OCI-LY7 (cell line): Measurements from ENCODE around the gene STK38L. TPM values are rescaled to one million over a fixed set of nuclear protein-coding genes. Genes with fewer than 3 reads are reported as not detected.

ENCODE experiments used
- BruUV-seq: library from RNA; stranded (reverse); fragments of 400-500 nt; replicated peaks from 2 replicates; lab custom pipeline; 2021; lab: Mats Ljungman, UMichigan
- CTCF ChIA-PET: fragments of 300-600 bp; sonication (Branson Sonifier 250); formaldehyde crosslinking; loops from one replicate; lab custom pipeline; 2022; ENCODE audit warnings: antibody characterized with exemption; ENCODE audit not compliant: unreplicated experiment; lab: Charles Lee
- POLR2A ChIA-PET: fragments of 300-600 bp; sonication (Branson Sonifier 250); formaldehyde crosslinking; loops from one replicate; lab custom pipeline; 2022; ENCODE audit warnings: antibody characterized with exemption; lab: Charles Lee
- DNase-seq: peaks from one replicate; pipeline ENCODE4 v3.0.0-alpha.2; 2015; ENCODE audit warnings: low spot score
- H2AFZ ChIP-seq: fragments of 200-600 bp; sonication (generic), shearing (Covaris generic); 2 replicates; pipeline ENCODE4 v1.6.1; 2014; ENCODE audit warnings: mild to moderate bottlenecking, antibody characterized with exemption, low read length, moderate library complexity
- H3K27ac ChIP-seq: fragments of 200-600 bp; sonication (generic); 2 replicates; pipeline ENCODE4 v1.5.1; 2014; ENCODE audit warnings: mixed run types, low read depth, mild to moderate bottlenecking, moderate library complexity, low read length, inconsistent platforms; ENCODE audit not compliant: poor library complexity, severe bottlenecking
- H3K36me3 ChIP-seq: fragments of 200-600 bp; sonication (generic); 2 replicates; pipeline ENCODE4 v1.6.1; 2014; ENCODE audit warnings: mild to moderate bottlenecking, antibody characterized with exemption, low read length, moderate library complexity, mixed read lengths; ENCODE audit not compliant: insufficient read depth
- H3K4me1 ChIP-seq: fragments of 200-600 bp; sonication (generic); 2 replicates; pipeline ENCODE4 v1.5.1; 2014; ENCODE audit warnings: mild to moderate bottlenecking, low read length; ENCODE audit not compliant: insufficient read depth, poor library complexity, severe bottlenecking
- H3K4me2 ChIP-seq: fragments of 200-600 bp; sonication (generic); 2 replicates; pipeline ENCODE4 v1.6.1; 2014; ENCODE audit warnings: mild to moderate bottlenecking, low read length
- H3K4me3 ChIP-seq: fragments of 200-600 bp; sonication (generic); 2 replicates; pipeline ENCODE4 v1.5.1; 2014; ENCODE audit warnings: mild to moderate bottlenecking, low read depth, low read length; ENCODE audit not compliant: poor library complexity, severe bottlenecking
- H3K79me2 ChIP-seq: fragments of 200-600 bp; sonication (generic); 2 replicates; pipeline ENCODE4 v1.6.1; 2016; ENCODE audit warnings: low read depth, mild to moderate bottlenecking, low read length, moderate library complexity, mixed read lengths; ENCODE audit not compliant: insufficient read depth
- H3K9me2 ChIP-seq: fragments of 200-600 bp; sonication (generic); 2 replicates; pipeline ENCODE4 v1.6.1; 2016; ENCODE audit warnings: mild to moderate bottlenecking, low read length, mixed read lengths; ENCODE audit not compliant: insufficient read depth
- H3K9me3 ChIP-seq: fragments of 200-600 bp; sonication (generic); 2 replicates; pipeline ENCODE4 v1.6.1; 2014; ENCODE audit warnings: mild to moderate bottlenecking, mixed run types, low read length, mixed read lengths
- H4K20me1 ChIP-seq: fragments of 200-600 bp; sonication (generic); 2 replicates; pipeline ENCODE4 v1.6.1; 2014; ENCODE audit warnings: mild to moderate bottlenecking, antibody characterized with exemption, low read length, moderate library complexity, mixed read lengths; ENCODE audit not compliant: insufficient read depth
- EZH2phosphoT487 ChIP-seq: fragments of 200-600 bp; sonication (generic); IDR thresholded peaks from 2 replicates; pipeline ENCODE4 v1.6.1; 2018; ENCODE audit warnings: low read depth, borderline replicate concordance, mild to moderate bottlenecking, mixed run types, antibody characterized with exemption, low read length, moderate library complexity, mixed read lengths
- intact Hi-C: fragments of 100-400 bp; cut with micrococcal nuclease; formaldehyde crosslinking; loops from one replicate; pipeline ENCODE4 v1.10.0; 2022; ENCODE audit not compliant: unreplicated experiment
- total RNA-seq, 2 experiments: library from RNA; depleted of rRNA in 1 of 2; stranded (reverse); fragments of >200 nt in 1 of 2; shearing (Covaris generic) in 1 of 2; gene quantifications; 2 replicates each; pipeline ENCODE4 v1.2.3, GENCODE V29; 2014 to 2022
- TF ChIP-seq, protein P1 (sequence below): fragments of 200-600 bp; sonication (generic); conservative IDR thresholded peaks from 2 replicates; pipeline ENCODE4 v1.5.1; 2014; ENCODE audit warnings: mild to moderate bottlenecking, antibody characterized with exemption, low read length, moderate library complexity, mixed read lengths

Gene STK38L
- total RNA-seq, 2 experiments from 2014 or later = 15.2 to 29.9 TPM

DNA sequence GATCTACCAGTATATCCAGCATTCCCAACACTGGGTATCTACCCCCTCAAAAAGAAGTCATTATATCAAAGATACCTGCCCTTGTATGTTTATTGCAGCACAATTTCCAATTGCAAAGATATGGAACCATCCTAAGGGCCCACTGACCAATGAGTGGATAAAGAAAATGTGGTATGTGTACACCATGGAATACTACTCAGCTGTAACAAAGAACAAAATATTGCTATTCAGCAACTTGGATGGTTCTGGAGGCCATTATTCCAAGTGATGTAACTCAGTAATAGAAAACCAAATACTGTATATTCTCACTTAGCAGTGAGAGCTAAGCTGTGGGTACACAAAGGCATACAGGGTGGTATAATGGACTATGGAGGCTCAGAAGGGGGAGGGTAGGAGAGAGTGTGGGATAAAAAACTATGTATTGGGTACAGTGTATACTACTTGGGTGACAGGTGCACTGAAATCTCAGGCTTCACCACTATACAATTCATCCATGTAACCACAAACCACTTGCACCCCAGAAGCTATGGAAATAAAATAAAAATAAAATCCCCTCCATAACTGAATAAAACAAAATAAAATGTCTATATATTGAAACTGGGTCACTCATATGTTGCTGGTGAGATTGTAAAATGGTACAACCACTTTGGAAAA, 34.7 kb upstream of the STK38L start:
- Histone ChIP-seq H3K79me2 (no peaks in the 10 kb centered on the region), H3K36me3 (no peaks in the 10 kb centered on the region), H2AFZ (no peak overlapping the region), H3K27ac (no peak overlapping the region), H3K4me1 (no peaks in the 10 kb centered on the region), H3K4me3 (no peak overlapping the region), H3K4me2 (no peak overlapping the region), H4K20me1 (no peaks in the 10 kb centered on the region), H3K9me3 (no peaks in the 10 kb centered on the region), H3K9me2 (no peaks in the 10 kb centered on the region)
- CTCF ChIA-PET = no interaction called here
- TF ChIP-seq, protein P1, sequence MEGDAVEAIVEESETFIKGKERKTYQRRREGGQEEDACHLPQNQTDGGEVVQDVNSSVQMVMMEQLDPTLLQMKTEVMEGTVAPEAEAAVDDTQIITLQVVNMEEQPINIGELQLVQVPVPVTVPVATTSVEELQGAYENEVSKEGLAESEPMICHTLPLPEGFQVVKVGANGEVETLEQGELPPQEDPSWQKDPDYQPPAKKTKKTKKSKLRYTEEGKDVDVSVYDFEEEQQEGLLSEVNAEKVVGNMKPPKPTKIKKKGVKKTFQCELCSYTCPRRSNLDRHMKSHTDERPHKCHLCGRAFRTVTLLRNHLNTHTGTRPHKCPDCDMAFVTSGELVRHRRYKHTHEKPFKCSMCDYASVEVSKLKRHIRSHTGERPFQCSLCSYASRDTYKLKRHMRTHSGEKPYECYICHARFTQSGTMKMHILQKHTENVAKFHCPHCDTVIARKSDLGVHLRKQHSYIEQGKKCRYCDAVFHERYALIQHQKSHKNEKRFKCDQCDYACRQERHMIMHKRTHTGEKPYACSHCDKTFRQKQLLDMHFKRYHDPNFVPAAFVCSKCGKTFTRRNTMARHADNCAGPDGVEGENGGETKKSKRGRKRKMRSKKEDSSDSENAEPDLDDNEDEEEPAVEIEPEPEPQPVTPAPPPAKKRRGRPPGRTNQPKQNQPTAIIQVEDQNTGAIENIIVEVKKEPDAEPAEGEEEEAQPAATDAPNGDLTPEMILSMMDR = no peak
- no peak for TF ChIP-seq EZH2phosphoT487
- DNase-seq = no peak
- no TSS peak for BruUV-seq
- POLR2A ChIA-PET = interaction anchor here (1.0 kb wide), 1 partner anchor 86 kb away, joined by 3 read pairs; no protein-coding TSS in a partner anchor
- intact Hi-C loops = no loop called here

GRCh38 chr12:27210187-27210586, 33.9 kb upstream of the STK38L start:
- Histone ChIP-seq H4K20me1 (no peaks in the 10 kb centered on the region), H3K4me3 (no peak overlapping the region), H3K27ac (no peak overlapping the region), H2AFZ (no peak overlapping the region), H3K36me3 (no peaks in the 10 kb centered on the region), H3K4me1 (no peaks in the 10 kb centered on the region), H3K79me2 (no peaks in the 10 kb centered on the region), H3K9me2 (no peaks in the 10 kb centered on the region), H3K4me2 (no peak overlapping the region), H3K9me3 (no peaks in the 10 kb centered on the region)
- ChIA-PET POLR2A (interaction anchor here (0.7 to 1.0 kb wide), 2 partner anchors 85 to 143 kb away, joined by 3 read pairs; no protein-coding TSS in a partner anchor), CTCF (no interaction called here)
- no TSS peak for BruUV-seq
- no peak for DNase-seq
- intact Hi-C loops = no loop called here
- TF ChIP-seq, protein P1 = no peak
- TF ChIP-seq EZH2phosphoT487 = no peak

DNA sequence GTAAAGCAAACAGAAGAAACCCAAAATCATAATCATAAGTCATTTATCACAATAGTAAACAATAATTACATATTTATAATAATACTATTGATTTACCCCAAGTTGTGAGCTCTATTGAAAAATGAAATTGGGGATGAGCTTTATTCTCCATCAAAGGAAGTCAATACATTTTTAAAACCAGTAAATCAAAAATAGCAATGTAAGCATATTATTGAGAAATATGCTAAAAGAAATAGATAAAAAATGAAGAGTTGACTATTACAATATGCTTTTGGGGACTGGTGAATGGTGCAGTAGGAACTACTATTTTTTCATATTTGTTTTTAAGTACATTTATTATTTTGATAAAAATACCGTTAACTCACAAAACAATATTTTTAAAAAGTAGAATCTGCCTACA, 31.2 kb upstream of the STK38L start:
- Histone ChIP-seq H3K4me1 (no peaks in the 10 kb centered on the region), H3K79me2 (no peaks in the 10 kb centered on the region), H3K9me2 (no peaks in the 10 kb centered on the region), H3K27ac (no peak overlapping the region), H2AFZ (no peak overlapping the region), H4K20me1 (no peaks in the 10 kb centered on the region), H3K4me2 (no peak overlapping the region), H3K4me3 (no peak overlapping the region), H3K9me3 (no peaks in the 10 kb centered on the region), H3K36me3 (no peaks in the 10 kb centered on the region)
- TF ChIP-seq, protein P1 = no peak
- no peak for TF ChIP-seq EZH2phosphoT487
- POLR2A ChIA-PET = interaction anchor here (0.7 to 1.5 kb wide), 2 partner anchors 36 to 101 kb away, joined by 3 to 4 read pairs; no protein-coding TSS in a partner anchor
- no TSS peak for BruUV-seq
- no peak for DNase-seq
- CTCF ChIA-PET = no interaction called here
- intact Hi-C loops = no loop called here
